ENCODE data around the gene ALDH1L1.

DNA sequence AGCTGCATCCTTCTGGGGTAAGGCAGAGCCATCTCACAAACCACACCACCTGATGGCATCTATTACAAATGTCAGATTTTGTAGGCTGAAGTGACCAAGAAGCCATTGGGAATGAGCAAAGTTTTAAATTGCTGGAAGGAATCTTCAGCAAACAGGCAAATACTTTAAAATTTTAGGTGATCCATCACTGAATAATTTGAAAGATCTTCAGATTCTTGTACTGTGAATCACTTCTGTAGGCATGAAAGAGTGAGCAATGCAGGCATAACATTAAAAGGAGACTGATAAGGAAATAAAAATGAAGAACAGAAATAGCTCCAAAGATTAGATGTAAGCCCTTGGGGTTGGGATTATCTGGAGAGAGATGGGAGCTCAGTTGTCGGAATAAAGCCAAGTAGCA lies 36.0 kb upstream of the ALDH1L1 start:
- TF ChIP-seq, protein P1, sequence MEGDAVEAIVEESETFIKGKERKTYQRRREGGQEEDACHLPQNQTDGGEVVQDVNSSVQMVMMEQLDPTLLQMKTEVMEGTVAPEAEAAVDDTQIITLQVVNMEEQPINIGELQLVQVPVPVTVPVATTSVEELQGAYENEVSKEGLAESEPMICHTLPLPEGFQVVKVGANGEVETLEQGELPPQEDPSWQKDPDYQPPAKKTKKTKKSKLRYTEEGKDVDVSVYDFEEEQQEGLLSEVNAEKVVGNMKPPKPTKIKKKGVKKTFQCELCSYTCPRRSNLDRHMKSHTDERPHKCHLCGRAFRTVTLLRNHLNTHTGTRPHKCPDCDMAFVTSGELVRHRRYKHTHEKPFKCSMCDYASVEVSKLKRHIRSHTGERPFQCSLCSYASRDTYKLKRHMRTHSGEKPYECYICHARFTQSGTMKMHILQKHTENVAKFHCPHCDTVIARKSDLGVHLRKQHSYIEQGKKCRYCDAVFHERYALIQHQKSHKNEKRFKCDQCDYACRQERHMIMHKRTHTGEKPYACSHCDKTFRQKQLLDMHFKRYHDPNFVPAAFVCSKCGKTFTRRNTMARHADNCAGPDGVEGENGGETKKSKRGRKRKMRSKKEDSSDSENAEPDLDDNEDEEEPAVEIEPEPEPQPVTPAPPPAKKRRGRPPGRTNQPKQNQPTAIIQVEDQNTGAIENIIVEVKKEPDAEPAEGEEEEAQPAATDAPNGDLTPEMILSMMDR (IDR thresholded peaks at IDR 0.05; ENCODE audit: insufficient read depth, low read length, poor library complexity, severe bottlenecking): no peak
- no peak for TF ChIP-seq EZH2phosphoT487 (conservative IDR thresholded peaks at IDR 0.05; ENCODE audit: low read length)

All from SU-DHL-6 (cell line).